SH-SY5Y (cell line): ENCODE results near the gene SLC26A6.

Experiments used
- GATA2 ChIP-seq: IDR thresholded peaks from 2 replicates; pipeline ENCODE4 v1.6.1; 2011; ENCODE audit warnings: mild to moderate bottlenecking, low read depth, low read length
- GATA3 ChIP-seq: IDR thresholded peaks from 2 replicates; pipeline ENCODE4 v1.6.1; 2011; ENCODE audit warnings: low read depth, mild to moderate bottlenecking, low read length, moderate library complexity

DNA sequence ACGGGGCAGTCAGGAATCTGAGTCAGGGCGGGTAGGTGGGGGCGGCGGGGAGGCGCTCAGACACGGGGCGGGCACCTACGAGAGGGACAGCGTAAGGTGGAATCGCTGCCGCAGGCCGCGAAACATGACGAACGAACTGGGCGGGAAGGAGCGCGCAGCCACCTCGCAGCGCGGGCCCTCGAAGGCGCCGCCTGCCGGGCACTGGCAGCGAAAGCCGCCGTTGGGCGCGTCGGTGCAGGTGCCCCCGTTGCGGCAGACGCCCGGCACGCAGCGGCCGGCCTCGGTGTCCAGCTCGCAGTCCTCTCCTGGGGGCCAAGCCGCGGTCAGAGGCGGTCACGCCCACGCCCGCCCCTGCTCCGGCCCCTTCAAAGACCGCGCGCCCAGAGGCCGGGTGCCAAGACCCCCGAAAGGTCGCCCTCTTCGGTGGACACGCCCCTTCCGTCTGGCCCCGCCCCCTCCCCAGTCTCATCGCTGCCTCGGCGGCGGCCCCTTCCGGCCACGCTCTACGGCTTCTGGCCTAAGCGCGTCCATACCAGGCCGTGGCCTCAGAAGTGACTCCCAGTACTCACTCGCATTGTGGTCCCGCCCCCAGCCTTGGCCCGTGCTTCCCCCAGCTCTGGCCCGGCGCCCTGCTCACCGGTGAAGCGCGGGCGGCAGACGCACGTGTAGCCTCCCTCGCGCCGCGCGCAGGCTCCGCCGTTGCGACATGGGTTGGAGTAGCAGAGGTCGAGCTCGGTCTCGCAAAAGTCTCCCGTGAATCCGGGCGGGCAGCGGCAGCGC is 21.0 kb upstream of the SLC26A6 start:
- TF ChIP-seq GATA2 (no peak), GATA3 (no peak)
